Measurements from ENCODE around the gene BICRA. TPM values are rescaled to one million over a fixed set of nuclear protein-coding genes. Genes with fewer than 3 reads are reported as not detected.

Gene BICRA
- total and polyA plus RNA-seq, 9 of the 15 experiments (the other 6 are each of a cell fraction or from before 2014, with no cell fraction given), result 0.01 to 8.8 (median 1.2) TPM

- peak; percentile 72 for TF ChIP-seq FOXP4 (CRISPR knock-in tag; IDR thresholded peaks at IDR 0.05; ENCODE audit: borderline replicate concordance)
- TF ChIP-seq TAF15 (IDR thresholded peaks at IDR 0.05; ENCODE audit: low read depth, low read length), result no peak
- TF ChIP-seq FIP1L1 (IDR thresholded peaks at IDR 0.05; ENCODE audit: low read depth, low read length, poor library complexity, severe bottlenecking), result peak; percentile 75
- peak; percentile 60 for TF ChIP-seq MEIS2 (IDR thresholded peaks at IDR 0.05; ENCODE audit: partially characterized antibody)
- no peak for TF ChIP-seq ZNF707 (CRISPR knock-in tag; conservative IDR thresholded peaks at IDR 0.05)
- no peak for TF ChIP-seq RAD51 (IDR thresholded peaks at IDR 0.05; ENCODE audit: borderline replicate concordance, low read depth)
- TF ChIP-seq YY1 (IDR thresholded peaks at IDR 0.05; ENCODE audit: borderline replicate concordance in 1 of 3, control insufficient read depth in 1 of 3, extremely low read depth in 1 of 3, insufficient read depth in 3 of 3, insufficient read length in 1 of 3, insufficient replicate concordance in 2 of 3, low read depth in 1 of 3, low read length in 2 of 3), result peak in 2 of 3 experiments; percentile 75 to 76
- peak; percentile 91 for TF ChIP-seq KDM5B (IDR thresholded peaks at IDR 0.05; ENCODE audit: insufficient replicate concordance, low read depth, low read length)
- no peak for TF ChIP-seq ZNF134 (CRISPR knock-in tag; conservative IDR thresholded peaks at IDR 0.05)
- TF ChIP-seq PYGO2 (tag; IDR thresholded peaks at IDR 0.05), result no peak
- TF ChIP-seq CAMTA2 (CRISPR knock-in tag; conservative IDR thresholded peaks at IDR 0.05), result no peak
- TF ChIP-seq USF1 (CRISPR knock-in tag; IDR thresholded peaks at IDR 0.05), result peak; percentile 61
- TF ChIP-seq MXI1 (IDR thresholded peaks at IDR 0.05; ENCODE audit: low read depth, low read length), result no peak
- TF ChIP-seq ZNF217 (CRISPR knock-in tag; IDR thresholded peaks at IDR 0.05), result no peak
- TF ChIP-seq ZBTB11 (CRISPR knock-in tag; IDR thresholded peaks at IDR 0.05), result 0 out of 6 replicates have a peak, but pooled peaks of 1 of the 3 experiments have one; percentile 3
- TF ChIP-seq SRSF1 (IDR thresholded peaks at IDR 0.05; ENCODE audit: low read depth, low read length), result no peak
- TF ChIP-seq NUFIP1 (IDR thresholded peaks at IDR 0.05; ENCODE audit: partially characterized antibody), result no peak
- peak; percentile 70 for TF ChIP-seq SMAD1 (IDR thresholded peaks at IDR 0.05; ENCODE audit: low read depth, low read length, partially characterized antibody)
- no peak for TF ChIP-seq ZZZ3 (IDR thresholded peaks at IDR 0.05)
- TF ChIP-seq GATAD2A (IDR thresholded peaks at IDR 0.05), result peak; percentile 74; the same call in 1 of the 2 replicates
These were observed 8.4 kb upstream of the BICRA start (continued) for GRCh38 chr19:47600246-47601179.

Measured in K562 (cell line).